KMS-11 (cell line): ENCODE measurements around the gene ZNF827.

Source experiments
- H2AFZ ChIP-seq: fragments of 200-600 bp; sonication (generic); 2 replicates; pipeline ENCODE4 v1.6.1; 2016; ENCODE audit warnings: antibody characterized with exemption, mixed run types, low read depth
- H3K27ac ChIP-seq: fragments of 200-600 bp; sonication (generic); 2 replicates; pipeline ENCODE4 v1.6.1; 2016; ENCODE audit warnings: mild to moderate bottlenecking, mixed run types
- H3K27me3 ChIP-seq: fragments of 200-600 bp; sonication (generic); 2 replicates; pipeline ENCODE4 v1.6.1; 2017; ENCODE audit warnings: mild to moderate bottlenecking, low read depth, mixed run types, moderate library complexity; ENCODE audit not compliant: insufficient read depth
- H3K36me3 ChIP-seq: fragments of 200-600 bp; sonication (generic); 2 replicates; pipeline ENCODE4 v1.6.1; 2017; ENCODE audit warnings: mild to moderate bottlenecking, mixed run types; ENCODE audit not compliant: insufficient read depth
- H3K4me1 ChIP-seq: fragments of 200-600 bp; sonication (generic); 2 replicates; pipeline ENCODE4 v1.6.1; 2016; ENCODE audit warnings: mild to moderate bottlenecking, low read depth, mixed run types; ENCODE audit not compliant: poor library complexity, severe bottlenecking
- H3K4me2 ChIP-seq: fragments of 200-600 bp; sonication (generic); 2 replicates; pipeline ENCODE4 v1.7.0; 2016; ENCODE audit warnings: mild to moderate bottlenecking, mixed run types
- H3K4me3 ChIP-seq: fragments of 200-600 bp; sonication (generic); IDR thresholded peaks from 2 replicates; pipeline ENCODE4 v1.6.1; 2017; ENCODE audit warnings: low read depth, low read length, mixed read lengths; ENCODE audit not compliant: insufficient read depth
- H3K79me2 ChIP-seq: fragments of 200-600 bp; sonication (generic); 2 replicates; pipeline ENCODE4 v1.6.1; 2016; ENCODE audit warnings: low read depth, mixed run types; ENCODE audit not compliant: insufficient read depth
- H3K9ac ChIP-seq: fragments of 200-600 bp; sonication (generic); 2 replicates; pipeline ENCODE4 v1.6.1; 2016; ENCODE audit warnings: mild to moderate bottlenecking, mixed run types
- H4K20me1 ChIP-seq: fragments of 200-600 bp; sonication (generic); 2 replicates; pipeline ENCODE4 v1.6.1; 2016; ENCODE audit warnings: mild to moderate bottlenecking, mixed run types; ENCODE audit not compliant: insufficient read depth
- TF ChIP-seq, protein P1 (sequence below): fragments of 200-600 bp; sonication (generic); conservative IDR thresholded peaks from 2 replicates; pipeline ENCODE4 v1.6.1; 2017; ENCODE audit warnings: low read depth, mild to moderate bottlenecking, antibody characterized with exemption, low read length, moderate library complexity, mixed read lengths

Gene ZNF827

GRCh38 chr4:145815027-145815612, 123.5 kb downstream of the ZNF827 start:
- no peaks in the 10 kb centered on the region; the same call in 1 of the 2 replicates for H3K36me3 ChIP-seq
- H3K27ac ChIP-seq, result no peak overlapping the region
- no peaks in the 10 kb centered on the region for H4K20me1 ChIP-seq
- H3K27me3 ChIP-seq, result no peaks in the 10 kb centered on the region
- H3K79me2 ChIP-seq, result no peaks in the 10 kb centered on the region
- H2AFZ ChIP-seq, result no peak overlapping the region
- peaks cover 22% of the 10 kb centered on the region for H3K4me1 ChIP-seq
- no peak overlapping the region for H3K4me2 ChIP-seq
- TF ChIP-seq, protein P1, sequence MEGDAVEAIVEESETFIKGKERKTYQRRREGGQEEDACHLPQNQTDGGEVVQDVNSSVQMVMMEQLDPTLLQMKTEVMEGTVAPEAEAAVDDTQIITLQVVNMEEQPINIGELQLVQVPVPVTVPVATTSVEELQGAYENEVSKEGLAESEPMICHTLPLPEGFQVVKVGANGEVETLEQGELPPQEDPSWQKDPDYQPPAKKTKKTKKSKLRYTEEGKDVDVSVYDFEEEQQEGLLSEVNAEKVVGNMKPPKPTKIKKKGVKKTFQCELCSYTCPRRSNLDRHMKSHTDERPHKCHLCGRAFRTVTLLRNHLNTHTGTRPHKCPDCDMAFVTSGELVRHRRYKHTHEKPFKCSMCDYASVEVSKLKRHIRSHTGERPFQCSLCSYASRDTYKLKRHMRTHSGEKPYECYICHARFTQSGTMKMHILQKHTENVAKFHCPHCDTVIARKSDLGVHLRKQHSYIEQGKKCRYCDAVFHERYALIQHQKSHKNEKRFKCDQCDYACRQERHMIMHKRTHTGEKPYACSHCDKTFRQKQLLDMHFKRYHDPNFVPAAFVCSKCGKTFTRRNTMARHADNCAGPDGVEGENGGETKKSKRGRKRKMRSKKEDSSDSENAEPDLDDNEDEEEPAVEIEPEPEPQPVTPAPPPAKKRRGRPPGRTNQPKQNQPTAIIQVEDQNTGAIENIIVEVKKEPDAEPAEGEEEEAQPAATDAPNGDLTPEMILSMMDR, result no peak
- H3K9ac ChIP-seq, result no peak overlapping the region
- no peak overlapping the region for H3K4me3 ChIP-seq

DNA sequence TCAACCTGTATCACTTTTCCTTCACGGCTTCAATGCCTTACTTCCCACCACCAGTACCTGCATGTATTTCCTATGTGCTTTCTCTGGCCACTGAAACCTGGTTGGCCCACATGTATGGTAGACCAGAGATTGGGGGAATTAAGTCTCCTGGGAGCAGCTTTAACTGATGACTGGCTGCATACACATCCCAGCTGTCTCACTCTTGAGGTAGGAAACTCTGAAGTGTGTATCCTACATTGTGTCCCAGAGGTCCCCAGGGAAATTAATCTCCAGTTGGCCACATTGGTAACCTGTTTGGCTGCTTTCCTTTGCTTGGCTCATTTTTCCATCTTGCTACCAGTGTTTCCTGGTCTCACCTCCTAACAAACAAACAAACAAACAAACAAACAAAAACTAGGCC, 124.4 kb downstream of the ZNF827 start:
- TF ChIP-seq, protein P1, result no peak
- Histone ChIP-seq H3K4me3 (no peak overlapping the region), H3K27me3 (no peaks in the 10 kb centered on the region), H2AFZ (no peak overlapping the region), H3K79me2 (no peaks in the 10 kb centered on the region), H4K20me1 (no peaks in the 10 kb centered on the region), H3K4me1 (peaks cover 15% of the 10 kb centered on the region), H3K4me2 (no peak overlapping the region), H3K9ac (no peak overlapping the region), H3K36me3 (no peaks in the 10 kb centered on the region; the same call in 1 of the 2 replicates), H3K27ac (no peak overlapping the region)

DNA sequence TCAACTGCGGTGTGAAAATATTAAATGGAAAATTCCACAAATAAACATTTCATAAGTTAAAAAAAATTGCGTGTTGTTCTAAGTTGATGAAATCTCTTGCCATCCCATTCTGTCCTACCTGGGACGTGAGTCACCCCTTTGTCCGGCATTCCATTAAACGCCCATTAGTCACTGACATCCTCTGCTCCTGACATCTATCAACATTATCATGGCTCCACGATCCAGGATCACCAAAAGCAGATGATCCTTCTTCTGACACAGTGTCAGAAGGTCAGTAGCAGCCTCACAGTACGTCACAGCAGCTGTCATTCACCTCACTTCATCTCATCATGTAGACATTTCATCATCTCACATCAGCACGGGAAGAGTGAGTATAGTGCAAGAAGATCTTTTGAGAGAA, 125.7 kb downstream of the ZNF827 start:
- no peak overlapping the region for H3K27ac ChIP-seq
- TF ChIP-seq, protein P1, result no peak
- H4K20me1 ChIP-seq, result no peaks in the 10 kb centered on the region
- no peaks in the 10 kb centered on the region for H3K79me2 ChIP-seq
- H3K36me3 ChIP-seq, result no peaks in the 10 kb centered on the region; the same call in 1 of the 2 replicates
- H3K4me1 ChIP-seq, result peaks cover 7% of the 10 kb centered on the region
- H3K4me3 ChIP-seq, result no peak overlapping the region
- no peak overlapping the region for H2AFZ ChIP-seq
- H3K27me3 ChIP-seq, result no peaks in the 10 kb centered on the region
- H3K4me2 ChIP-seq, result no peak overlapping the region
- H3K9ac ChIP-seq, result no peak overlapping the region

DNA sequence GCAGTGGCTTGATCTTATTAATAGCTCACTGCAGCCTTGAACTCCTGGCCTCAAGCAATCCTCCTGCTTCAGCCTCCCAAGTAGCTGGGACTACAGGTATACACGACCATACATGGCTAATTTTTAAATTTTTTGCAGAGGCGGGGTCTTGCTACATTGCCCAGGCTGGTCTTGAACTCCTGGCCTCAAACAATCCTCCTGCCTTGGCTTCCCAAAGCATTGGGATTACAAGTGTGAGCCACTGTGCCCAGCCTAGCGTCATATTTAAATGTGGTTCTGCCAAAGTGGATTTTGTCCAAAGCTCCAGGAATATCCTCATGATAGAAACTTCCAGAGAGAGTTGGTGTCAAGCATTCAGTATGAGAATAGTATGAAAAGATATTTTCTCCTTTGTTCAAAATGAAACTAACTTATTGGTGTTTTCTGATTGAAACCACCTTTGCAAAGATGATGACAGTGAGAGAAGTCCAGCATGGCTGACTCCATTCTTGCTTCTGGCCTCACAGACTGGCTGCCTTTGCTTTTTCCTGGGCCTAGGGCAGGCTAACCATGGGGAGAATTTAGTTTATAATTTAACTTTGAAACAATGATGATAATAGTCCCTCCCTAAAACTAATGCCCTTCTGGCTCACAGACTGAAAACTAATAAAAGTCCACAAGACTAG, 129.6 kb downstream of the ZNF827 start:
- Histone ChIP-seq H2AFZ (no peak overlapping the region), H3K4me3 (no peak overlapping the region), H3K4me2 (no peak overlapping the region), H3K27me3 (no peaks in the 10 kb centered on the region), H4K20me1 (no peaks in the 10 kb centered on the region), H3K27ac (no peak overlapping the region), H3K79me2 (no peaks in the 10 kb centered on the region), H3K9ac (no peak overlapping the region), H3K36me3 (no peaks in the 10 kb centered on the region; the same call in 1 of the 2 replicates), H3K4me1 (peaks cover 3% of the 10 kb centered on the region)
- TF ChIP-seq, protein P1, result no peak
